ENCODE results near the gene OSBPL8.

The OSBPL8 gene

GRCh38 chr12:76523408-76523807 is 36.2 kb downstream of the OSBPL8 start:
- no peak for ATAC-seq

GRCh38 chr12:76520348-76520747 is 39.2 kb downstream of the OSBPL8 start:
- ATAC-seq = no peak
- no peak for TF ChIP-seq CSRNP3 (CRISPR knock-in tag; IDR thresholded peaks at IDR 0.05)
- TF ChIP-seq PATZ1 (CRISPR knock-in tag; IDR thresholded peaks at IDR 0.05; ENCODE audit: borderline replicate concordance) = no peak
- TF ChIP-seq ZFP30 (CRISPR knock-in tag; IDR thresholded peaks at IDR 0.05) = no peak
- no peak for TF ChIP-seq GLIS3 (CRISPR knock-in tag; IDR thresholded peaks at IDR 0.05)
- no peak for TF ChIP-seq CREB5 (CRISPR knock-in tag; IDR thresholded peaks at IDR 0.05; ENCODE audit: low read depth)
- TF ChIP-seq ZNF8 (CRISPR knock-in tag; IDR thresholded peaks at IDR 0.05) = no peak
- no peak for TF ChIP-seq ARNTL (CRISPR knock-in tag; IDR thresholded peaks at IDR 0.05; ENCODE audit: borderline replicate concordance, low read depth)
- no peak for TF ChIP-seq RARB (CRISPR knock-in tag; IDR thresholded peaks at IDR 0.05)
- no peak for TF ChIP-seq ESRRG (CRISPR knock-in tag; IDR thresholded peaks at IDR 0.05)
- TF ChIP-seq TOX (CRISPR knock-in tag; IDR thresholded peaks at IDR 0.05; ENCODE audit: borderline replicate concordance) = no peak

More at GRCh38 chr12:76523408-76523807, 36.2 kb downstream of the OSBPL8 start:
- TF ChIP-seq TSHZ2 (CRISPR knock-in tag; IDR thresholded peaks at IDR 0.05) (no peak), ZC3H10 (CRISPR knock-in tag; IDR thresholded peaks at IDR 0.05) (no peak), RARB (CRISPR knock-in tag; IDR thresholded peaks at IDR 0.05) (no peak), ZNF8 (CRISPR knock-in tag; IDR thresholded peaks at IDR 0.05) (no peak), TOX (CRISPR knock-in tag; IDR thresholded peaks at IDR 0.05; ENCODE audit: borderline replicate concordance) (no peak), GLIS3 (CRISPR knock-in tag; IDR thresholded peaks at IDR 0.05) (no peak), BACH2 (CRISPR knock-in tag; IDR thresholded peaks at IDR 0.05; ENCODE audit: borderline replicate concordance) (no peak), PPARA (CRISPR knock-in tag; IDR thresholded peaks at IDR 0.05; ENCODE audit: borderline replicate concordance) (no peak), CSRNP3 (CRISPR knock-in tag; IDR thresholded peaks at IDR 0.05) (no peak), SNAI2 (CRISPR knock-in tag; IDR thresholded peaks at IDR 0.05) (no peak), ZNF565 (CRISPR knock-in tag; conservative IDR thresholded peaks at IDR 0.05; ENCODE audit: low read depth) (no peak), ISL1 (CRISPR knock-in tag; IDR thresholded peaks at IDR 0.05) (no peak), OSR1 (CRISPR knock-in tag; IDR thresholded peaks at IDR 0.05) (no peak), ARNTL (CRISPR knock-in tag; IDR thresholded peaks at IDR 0.05; ENCODE audit: borderline replicate concordance, low read depth) (no peak), CSDC2 (CRISPR knock-in tag; IDR thresholded peaks at IDR 0.05) (no peak), ZFP3 (CRISPR knock-in tag; IDR thresholded peaks at IDR 0.05) (no peak)

- ATAC-seq = no peak
- TF ChIP-seq OSR1 (CRISPR knock-in tag; IDR thresholded peaks at IDR 0.05) (no peak), CSDC2 (CRISPR knock-in tag; IDR thresholded peaks at IDR 0.05) (no peak), ZNF8 (CRISPR knock-in tag; IDR thresholded peaks at IDR 0.05) (no peak), TOX (CRISPR knock-in tag; IDR thresholded peaks at IDR 0.05; ENCODE audit: borderline replicate concordance) (no peak), ESRRG (CRISPR knock-in tag; IDR thresholded peaks at IDR 0.05) (no peak), ZNF70 (CRISPR knock-in tag; IDR thresholded peaks at IDR 0.05) (no peak), TCF4 (CRISPR knock-in tag; IDR thresholded peaks at IDR 0.05; ENCODE audit: borderline replicate concordance) (no peak), CSRNP3 (CRISPR knock-in tag; IDR thresholded peaks at IDR 0.05) (no peak)
Observed at GRCh38 chr12:76519538-76519937, 40.0 kb downstream of the OSBPL8 start.
